Keratinocyte (primary cell): ENCODE results near the gene FAM78B.

Source experiments
- EZH2 ChIP-seq: IDR thresholded peaks from one replicate; pipeline ENCODE4 v1.6.1; 2012; ENCODE audit warnings: inconsistent platforms, mild to moderate bottlenecking, low read length, moderate library complexity
- TF ChIP-seq, protein P1 (sequence below), 3 experiments: IDR thresholded peaks in 1 of 3; conservative IDR thresholded peaks in 1 of 3; optimal IDR thresholded peaks in 1 of 3; 2 replicates in 2 of 3; 3 replicates in 1 of 3; pipeline versions ENCODE3 to v1.5.1; 2011; ENCODE audit warnings: low read length in 3 of 3, mild to moderate bottlenecking in 3 of 3, moderate library complexity in 2 of 3, control low read depth in 1 of 3, inconsistent platforms in 1 of 3; ENCODE audit not compliant: insufficient read depth in 2 of 3; ENCODE audit errors: extremely low read depth in 1 of 3

DNA sequence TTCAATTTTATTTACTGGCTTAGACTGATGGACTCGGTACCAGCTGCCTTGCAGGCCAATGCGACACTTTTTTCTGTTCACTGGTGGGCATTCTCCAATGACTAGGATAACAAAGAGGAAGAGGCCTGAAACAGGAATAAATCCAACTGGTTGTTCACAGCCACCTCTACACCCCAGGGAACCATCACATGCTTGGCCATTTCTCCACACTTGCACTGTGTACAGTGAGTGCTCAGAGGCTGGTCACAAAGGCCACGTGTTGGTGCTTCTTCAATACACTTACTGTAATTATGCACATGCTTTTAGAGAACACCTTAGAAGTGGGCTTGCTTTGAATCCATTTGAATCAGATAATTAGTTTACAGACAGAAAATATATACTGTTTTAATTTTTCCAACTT is 113.4 kb downstream of the FAM78B start:
- TF ChIP-seq, protein P1, sequence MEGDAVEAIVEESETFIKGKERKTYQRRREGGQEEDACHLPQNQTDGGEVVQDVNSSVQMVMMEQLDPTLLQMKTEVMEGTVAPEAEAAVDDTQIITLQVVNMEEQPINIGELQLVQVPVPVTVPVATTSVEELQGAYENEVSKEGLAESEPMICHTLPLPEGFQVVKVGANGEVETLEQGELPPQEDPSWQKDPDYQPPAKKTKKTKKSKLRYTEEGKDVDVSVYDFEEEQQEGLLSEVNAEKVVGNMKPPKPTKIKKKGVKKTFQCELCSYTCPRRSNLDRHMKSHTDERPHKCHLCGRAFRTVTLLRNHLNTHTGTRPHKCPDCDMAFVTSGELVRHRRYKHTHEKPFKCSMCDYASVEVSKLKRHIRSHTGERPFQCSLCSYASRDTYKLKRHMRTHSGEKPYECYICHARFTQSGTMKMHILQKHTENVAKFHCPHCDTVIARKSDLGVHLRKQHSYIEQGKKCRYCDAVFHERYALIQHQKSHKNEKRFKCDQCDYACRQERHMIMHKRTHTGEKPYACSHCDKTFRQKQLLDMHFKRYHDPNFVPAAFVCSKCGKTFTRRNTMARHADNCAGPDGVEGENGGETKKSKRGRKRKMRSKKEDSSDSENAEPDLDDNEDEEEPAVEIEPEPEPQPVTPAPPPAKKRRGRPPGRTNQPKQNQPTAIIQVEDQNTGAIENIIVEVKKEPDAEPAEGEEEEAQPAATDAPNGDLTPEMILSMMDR (optimal IDR thresholded peaks at IDR 0.05 in 1 of 3, IDR thresholded peaks at IDR 0.05 in 1 of 3, conservative IDR thresholded peaks at IDR 0.05 in 1 of 3; ENCODE audit: extremely low read depth in 1 of 3, insufficient read depth in 2 of 3, low read length in 3 of 3), result no peak
- TF ChIP-seq EZH2, result no peak
